H1 (cell line): Measurements from ENCODE around the gene KRT81. TPM values are rescaled to one million over a fixed set of nuclear protein-coding genes. Genes with fewer than 3 reads are reported as not detected.

Experiments
- CTCF ChIA-PET: fragments of 300-600 bp; sonication (Branson Sonifier 250); formaldehyde crosslinking; loops from one replicate; lab custom pipeline; 2021; ENCODE audit not compliant: partially characterized antibody; lab: Charles Lee
- POLR2A ChIA-PET: fragments of 300-600 bp; sonication (Branson Sonifier 250); formaldehyde crosslinking; loops from one replicate; lab custom pipeline; 2021; ENCODE audit warnings: inconsistent platforms; ENCODE audit not compliant: partially characterized antibody; lab: Charles Lee
- DNase-seq, 2 experiments: peaks; one replicate each; pipeline versions ENCODE4 v3.0.0 to v3.0.0-alpha.2; 2010 to 2022; ENCODE audit warnings: low spot score in 2 of 2, low read depth in 1 of 2, mixed read lengths in 1 of 2
- FAIRE-seq: peaks from 2 replicates; lab custom pipeline; 2011; peaks lifted over from hg19 to GRCh38; lab: Jason Lieb, UNC
- H2AFZ ChIP-seq: 2 replicates; pipeline ENCODE4 v1.8.1; 2012; ENCODE audit warnings: low read length, inconsistent platforms
- H2AK5ac ChIP-seq: 2 replicates; pipeline ENCODE4 v1.6.1; 2013; ENCODE audit warnings: low read depth, low read length
- H2BK120ac ChIP-seq: replicated peaks from 2 replicates; pipeline ENCODE3; 2013; ENCODE audit warnings: low read depth, low read length, inconsistent platforms
- H2BK12ac ChIP-seq: 2 replicates; pipeline ENCODE4 v1.6.1; 2013; ENCODE audit warnings: low read depth, low read length
- H2BK15ac ChIP-seq: 2 replicates; pipeline ENCODE4 v1.6.1; 2013; ENCODE audit warnings: low read length
- H2BK20ac ChIP-seq: 2 replicates; pipeline ENCODE4 v1.6.1; 2013; ENCODE audit warnings: low read length
- H2BK5ac ChIP-seq: 2 replicates; pipeline ENCODE4 v1.6.1; 2013; ENCODE audit warnings: low read depth, low read length
- H3K14ac ChIP-seq: 2 replicates; pipeline ENCODE4 v1.6.1; 2013; ENCODE audit warnings: inconsistent platforms; ENCODE audit not compliant: insufficient read length
- H3K18ac ChIP-seq: 2 replicates; pipeline ENCODE4 v1.6.1; 2013; ENCODE audit warnings: low read length; ENCODE audit errors: extremely low read depth
- H3K23ac ChIP-seq: 2 replicates; pipeline ENCODE4 v1.6.1; 2013; ENCODE audit warnings: inconsistent platforms; ENCODE audit not compliant: insufficient read length
- H3K23me2 ChIP-seq: 2 replicates; pipeline ENCODE4 v1.6.1; 2013; ENCODE audit warnings: low read depth, low read length
- H3K27ac ChIP-seq: 2 replicates; pipeline ENCODE4 v1.6.1; 2011; ENCODE audit warnings: low read depth, low read length, inconsistent platforms
- H3K27me3 ChIP-seq, 4 experiments: replicated peaks in 1 of 4; 1 replicate in 1 of 4; 2 replicates in 3 of 4; pipeline versions ENCODE4 v1.6.1 to v1.8.1; 2011 to 2013; ENCODE audit warnings: low read length in 3 of 4, mild to moderate bottlenecking in 3 of 4, inconsistent platforms in 2 of 4, mixed read lengths in 2 of 4, moderate library complexity in 1 of 4; ENCODE audit not compliant: control insufficient read depth in 3 of 4, insufficient read depth in 3 of 4; ENCODE audit errors: extremely low read depth in 1 of 4
- H3K36me3 ChIP-seq, 4 experiments: 2 replicates each; pipeline versions ENCODE4 v1.6.1 to v1.8.1; 2011 to 2013; ENCODE audit warnings: mild to moderate bottlenecking in 4 of 4, low read length in 3 of 4, moderate library complexity in 2 of 4, control low read depth in 1 of 4, inconsistent platforms in 1 of 4; ENCODE audit not compliant: insufficient read depth in 4 of 4, control insufficient read depth in 2 of 4
- H3K4ac ChIP-seq: replicated peaks from 2 replicates; pipeline ENCODE3; 2013; ENCODE audit warnings: low read length, low read depth, mixed read lengths, inconsistent platforms; ENCODE audit not compliant: insufficient read length
- H3K4me1 ChIP-seq, 4 experiments: replicated peaks in 1 of 4; 1 replicate in 1 of 4; 2 replicates in 3 of 4; pipeline versions ENCODE4 v1.6.1 to v1.8.1; 2011 to 2013; ENCODE audit warnings: low read length in 3 of 4, inconsistent platforms in 2 of 4, mixed read lengths in 1 of 4; ENCODE audit not compliant: insufficient read depth in 4 of 4, control insufficient read depth in 3 of 4
- H3K4me2 ChIP-seq, 2 experiments: 2 replicates each; pipeline versions ENCODE4 v1.6.1 to v1.8.1; 2011 to 2013; ENCODE audit warnings: low read depth in 2 of 2, low read length in 2 of 2, control low read depth in 1 of 2, inconsistent platforms in 1 of 2, mild to moderate bottlenecking in 1 of 2; ENCODE audit not compliant: insufficient read depth in 1 of 2
- H3K4me3 ChIP-seq, 4 experiments: fragments of 200-600, 300-600 bp in 1 of 4; sonication (generic), shearing (Covaris generic), sonication (Bioruptor Twin) in 1 of 4; 2 replicates each; pipeline versions ENCODE4 v1.5.1 to v1.8.1; 2011 to 2016; ENCODE audit warnings: low read length in 4 of 4, low read depth in 3 of 4, control low read depth in 2 of 4, inconsistent platforms in 2 of 4, mild to moderate bottlenecking in 2 of 4, mixed read lengths in 1 of 4, moderate library complexity in 1 of 4; ENCODE audit not compliant: insufficient read depth in 2 of 4; ENCODE audit errors: extremely low read depth in 1 of 4
- H3K56ac ChIP-seq: replicated peaks from 2 replicates; pipeline ENCODE3; 2013; ENCODE audit warnings: low read depth, mild to moderate bottlenecking, mixed read lengths, low read length, inconsistent platforms; ENCODE audit not compliant: insufficient read length
- H3K79me1 ChIP-seq: 2 replicates; pipeline ENCODE4 v1.6.1; 2013; ENCODE audit warnings: low read depth, low read length, control low read depth
- H3K79me2 ChIP-seq, 2 experiments: 2 replicates each; pipeline versions ENCODE4 v1.6.1 to v1.8.1; 2012 to 2013; ENCODE audit warnings: low read length in 2 of 2, mild to moderate bottlenecking in 2 of 2, inconsistent platforms in 1 of 2; ENCODE audit not compliant: insufficient read depth in 2 of 2, control insufficient read depth in 1 of 2
- H3K9ac ChIP-seq, 4 experiments: replicated peaks in 1 of 4; 1 replicate in 1 of 4; 2 replicates in 3 of 4; pipeline versions ENCODE4 v1.6.1 to v1.8.1; 2011 to 2013; ENCODE audit warnings: low read depth in 3 of 4, low read length in 3 of 4, control low read depth in 2 of 4, mild to moderate bottlenecking in 2 of 4, moderate library complexity in 2 of 4, inconsistent platforms in 1 of 4; ENCODE audit errors: extremely low read depth in 1 of 4
- H3K9me3 ChIP-seq, 2 experiments: 2 replicates each; pipeline versions ENCODE4 v1.6.1 to v1.8.1; 2012 to 2013; ENCODE audit warnings: mild to moderate bottlenecking in 2 of 2, moderate library complexity in 2 of 2, control low read depth in 1 of 2, inconsistent platforms in 1 of 2, low read depth in 1 of 2, low read length in 1 of 2, mixed read lengths in 1 of 2; ENCODE audit not compliant: insufficient read depth in 2 of 2
- H4K20me1 ChIP-seq, 2 experiments: replicated peaks in 1 of 2; 2 replicates each; pipeline versions ENCODE3 to v1.8.1; 2011 to 2013; ENCODE audit warnings: inconsistent platforms in 2 of 2, low read length in 2 of 2, mild to moderate bottlenecking in 1 of 2; ENCODE audit not compliant: insufficient read depth in 2 of 2, control insufficient read depth in 1 of 2
- H4K5ac ChIP-seq: 2 replicates; pipeline ENCODE4 v1.6.1; 2013; ENCODE audit warnings: low read length, low read depth, mixed read lengths, inconsistent platforms; ENCODE audit not compliant: insufficient read length
- H4K8ac ChIP-seq: 2 replicates; pipeline ENCODE4 v1.8.0; 2013; ENCODE audit warnings: mild to moderate bottlenecking, moderate library complexity, low read length, inconsistent platforms; ENCODE audit not compliant: insufficient read depth; ENCODE audit errors: extremely low read depth
- H4K91ac ChIP-seq: replicated peaks from 2 replicates; pipeline ENCODE3; 2013; ENCODE audit warnings: low read length, mixed read lengths, inconsistent platforms; ENCODE audit not compliant: insufficient read length
- ATF2 ChIP-seq: IDR thresholded peaks from 2 replicates; pipeline ENCODE4 v1.6.1; 2012; ENCODE audit warnings: low read length, inconsistent platforms
- BACH1 ChIP-seq: IDR thresholded peaks from 2 replicates; pipeline ENCODE4 v1.6.1; 2012; ENCODE audit warnings: low read length, improper control_type of control experiment
- CEBPB ChIP-seq: IDR thresholded peaks from 2 replicates; pipeline ENCODE4 v1.6.1; 2012; ENCODE audit warnings: low read depth, low read length
- CTCF ChIP-seq, 3 experiments: IDR thresholded peaks; 1 replicate in 2 of 3; 2 replicates in 1 of 3; pipeline versions ENCODE4 v1.5.1 to v1.6.1; 2011; ENCODE audit warnings: low read length in 3 of 3, mild to moderate bottlenecking in 3 of 3, inconsistent platforms in 2 of 3, low read depth in 1 of 3, moderate library complexity in 1 of 3; ENCODE audit not compliant: insufficient read depth in 1 of 3; ENCODE audit errors: control extremely low read depth in 1 of 3
- NRF1 ChIP-seq: IDR thresholded peaks from 2 replicates; pipeline ENCODE4 v1.6.1; 2011; ENCODE audit warnings: mild to moderate bottlenecking, low read depth, low read length, improper control_type of control experiment
- POU5F1 ChIP-seq: IDR thresholded peaks from 2 replicates; pipeline ENCODE4 v1.6.1; 2011; ENCODE audit warnings: low read depth, mild to moderate bottlenecking, low read length, moderate library complexity
- RFX5 ChIP-seq: IDR thresholded peaks from 2 replicates; pipeline ENCODE4 v1.6.1; 2011; ENCODE audit warnings: low read depth, low read length, improper control_type of control experiment, borderline replicate concordance
- SIN3A ChIP-seq, 2 experiments: IDR thresholded peaks in 1 of 2; conservative IDR thresholded peaks in 1 of 2; 2 replicates each; pipeline ENCODE4 v1.6.1; 2011 to 2012; ENCODE audit warnings: low read length in 2 of 2, improper control_type of control experiment in 1 of 2, low read depth in 1 of 2, mild to moderate bottlenecking in 1 of 2
- TAF7 ChIP-seq: optimal IDR thresholded peaks from 2 replicates; pipeline ENCODE3; 2011; ENCODE audit warnings: low read depth, mild to moderate bottlenecking, inconsistent platforms, low read length, moderate library complexity, borderline replicate concordance
- WGBS, 2 experiments: shearing (Covaris generic) in 1 of 2; methylation state at CpG; one replicate each; pipeline versions ENCODE4 v1.1.6 to v1.1.7; 2013 to 2015; ENCODE audit warnings: low lambda C conversion rate in 2 of 2, mixed read lengths in 2 of 2, inconsistent platforms in 1 of 2, low coverage in 1 of 2, missing lambda C conversion rate in 1 of 2; ENCODE audit not compliant: insufficient replicate concordance in 2 of 2, insufficient coverage in 1 of 2, insufficient read length in 1 of 2; ENCODE audit errors: extremely low coverage in 1 of 2, missing lambda C conversion rate in 1 of 2; 5-methylcytosine and 5-hydroxymethylcytosine counted together
- polyA plus RNA-seq, 7 experiments: library from polyadenylated mRNA; depleted of rRNA in 3 of 7; stranded (reverse) in 5 of 7; unstranded in 2 of 7; fragments of >200 nt in 5 of 7; fragments of 200-250 nt in 2 of 7; gene quantifications; 1 replicate in 5 of 7; 2 replicates in 1 of 7; 4 replicates in 1 of 7; pipeline versions ENCODE4 v1.2.1 to v1.2.3, GENCODE V29; 2011 to 2013; ENCODE audit warnings: missing spikeins in 2 of 7, mixed read lengths in 2 of 7
- total RNA-seq: library from RNA; stranded (reverse); fragmentation: NEBNext Ultra II Directional; extraction: Animal tissue kit (Norgen Biotek cat#: 25700); gene quantifications from 2 replicates; pipeline ENCODE4 v1.2.1, GENCODE V29; 2021

KRT81 gene
- total and polyA plus RNA-seq, 2 of the 8 experiments (the other 6 are each of a cell fraction or from before 2014, with no cell fraction given): not detected

GRCh38 chr12:52244615-52244994 lies 46.7 kb downstream of the KRT81 start:
- Histone ChIP-seq H2BK12ac (no peak overlapping the region), H3K14ac (no peak overlapping the region), H3K9me3 (no peaks in the 10 kb centered on the region), H4K20me1 (no peaks in the 10 kb centered on the region), H4K8ac (no peak overlapping the region), H3K4me3 (no peak overlapping the region), H3K23ac (no peak overlapping the region), H3K79me1 (no peaks in the 10 kb centered on the region), H3K18ac (no peak overlapping the region), H4K91ac (no peak overlapping the region), H2AK5ac (no peak overlapping the region), H3K27ac (no peak overlapping the region), H3K79me2 (no peaks in the 10 kb centered on the region), H4K5ac (no peak overlapping the region), H3K23me2 (no peaks in the 10 kb centered on the region; the same call in 1 of the 2 replicates), H2BK20ac (no peak overlapping the region), H3K4ac (no peak overlapping the region), H3K36me3 (no peaks in the 10 kb centered on the region), H2BK15ac (no peak overlapping the region), H2AFZ (no peak overlapping the region), H2BK120ac (no peak overlapping the region), H2BK5ac (no peak overlapping the region), H3K27me3 (peaks cover 0 to 12% (median 8%) of the 10 kb centered on the region in 4 experiments; a peak in 6 of 7 replicates), H3K56ac (no peak overlapping the region), H3K4me2 (no peak overlapping the region), H3K9ac (no peak overlapping the region), H3K4me1 (peaks cover 0 to 9% (median 5%) of the 10 kb centered on the region in 4 experiments; a peak in 3 of 7 replicates)
- WGBS, 2 experiments: 97% methylated on average over 3 of the region's 3 CpGs; no CpG with 5 or more reads in 1 of the 2 experiments
- no peak for DNase-seq
- POLR2A ChIA-PET: interaction anchor here (1.0 kb wide), 1 partner anchor 11 kb away, joined by 4 read pairs; the partner anchor contains the start of gene KRT7
- CTCF ChIA-PET: interaction anchor here (0.8 to 17.6 kb wide), 21 partner anchors 8 to 224 kb away, joined by 3 to 151 read pairs (median 5); no protein-coding TSS in a partner anchor
- FAIRE-seq: no peak
- TF ChIP-seq SIN3A (conservative IDR thresholded peaks at IDR 0.05 in 1 of 2, IDR thresholded peaks at IDR 0.05 in 1 of 2; ENCODE audit: low read depth in 1 of 2, low read length in 2 of 2) (no peak), ATF2 (no peak), CEBPB (no peak), TAF7 (no peak), NRF1 (no peak), BACH1 (no peak), RFX5 (no peak), POU5F1 (no peak), CTCF (IDR thresholded peaks at IDR 0.05; ENCODE audit: control extremely low read depth in 1 of 3, insufficient read depth in 1 of 3, low read depth in 1 of 3, low read length in 3 of 3) (no peak)
